Astrocyte (in vitro differentiated cells and primary cell): ENCODE measurements around the gene COL4A6. TPM values are rescaled to one million over a fixed set of nuclear protein-coding genes. Genes with fewer than 3 reads are reported as not detected.
A peak's percentile ranks its signal among the peaks of the same experiment; 100 is the strongest.

Experiments
- DNase-seq: peaks from one replicate; pipeline ENCODE4 v3.0.0-alpha.2; 2010; ENCODE audit warnings: low read depth
- FAIRE-seq: peaks from 2 replicates; lab custom pipeline; 2011; peaks lifted over from hg19 to GRCh38; lab: Jason Lieb, UNC
- H2AFZ ChIP-seq: 2 replicates; pipeline ENCODE4 v1.6.0; 2012; ENCODE audit warnings: low read depth, low read length, inconsistent platforms
- H3K27ac ChIP-seq: 2 replicates; pipeline ENCODE4 v1.5.1; 2011; ENCODE audit warnings: low read depth, low read length, inconsistent platforms
- H3K27me3 ChIP-seq: 2 replicates; pipeline ENCODE4 v1.6.0; 2011; ENCODE audit warnings: low read length, inconsistent platforms; ENCODE audit not compliant: insufficient read depth
- H3K36me3 ChIP-seq: 2 replicates; pipeline ENCODE4 v1.5.1; 2011; ENCODE audit warnings: low read length, inconsistent platforms; ENCODE audit not compliant: insufficient read depth
- H3K4me1 ChIP-seq: 2 replicates; pipeline ENCODE4 v1.5.1; 2011; ENCODE audit warnings: low read length, inconsistent platforms; ENCODE audit not compliant: insufficient read depth
- H3K4me2 ChIP-seq: 2 replicates; pipeline ENCODE4 v1.6.0; 2012; ENCODE audit warnings: low read length, inconsistent platforms
- H3K4me3 ChIP-seq: 2 replicates; pipeline ENCODE4 v1.5.1; 2011; ENCODE audit warnings: low read depth, mild to moderate bottlenecking, low read length, inconsistent platforms; ENCODE audit not compliant: insufficient read depth
- H3K79me2 ChIP-seq: 2 replicates; pipeline ENCODE4 v1.6.0; 2012; ENCODE audit warnings: mild to moderate bottlenecking, low read length, inconsistent platforms; ENCODE audit not compliant: insufficient read depth
- H3K9ac ChIP-seq: 2 replicates; pipeline ENCODE4 v1.6.0; 2012; ENCODE audit warnings: mild to moderate bottlenecking, low read length, inconsistent platforms
- H3K9me3 ChIP-seq: 2 replicates; pipeline ENCODE4 v1.5.1; 2012; ENCODE audit warnings: low read depth, mild to moderate bottlenecking, low read length, inconsistent platforms; ENCODE audit not compliant: insufficient read depth
- H4K20me1 ChIP-seq: 2 replicates; pipeline ENCODE4 v1.6.0; 2012; ENCODE audit warnings: low read length, inconsistent platforms; ENCODE audit not compliant: insufficient read depth
- H3K27ac Mint-ChIP-seq: one replicate; pipeline ENCODE4 v1.8.0; 2021; ENCODE audit warnings: mild to moderate bottlenecking, mixed read lengths; ENCODE audit not compliant: unreplicated experiment
- H3K27me3 Mint-ChIP-seq: one replicate; pipeline ENCODE4 v1.8.0; 2021; ENCODE audit warnings: low read depth, mixed read lengths; ENCODE audit not compliant: unreplicated experiment
- H3K36me3 Mint-ChIP-seq: one replicate; pipeline ENCODE4 v1.8.0; 2021; ENCODE audit warnings: low read depth, mixed read lengths; ENCODE audit not compliant: unreplicated experiment
- H3K4me1 Mint-ChIP-seq: one replicate; pipeline ENCODE4 v1.8.0; 2021; ENCODE audit warnings: low read depth, mixed read lengths; ENCODE audit not compliant: unreplicated experiment
- H3K4me3 Mint-ChIP-seq: one replicate; pipeline ENCODE4 v1.8.0; 2021; ENCODE audit warnings: mild to moderate bottlenecking, moderate library complexity, mixed read lengths; ENCODE audit not compliant: unreplicated experiment
- H3K9me3 Mint-ChIP-seq: one replicate; pipeline ENCODE4 v1.8.0; 2021; ENCODE audit warnings: mild to moderate bottlenecking, mixed read lengths; ENCODE audit not compliant: unreplicated experiment
- EZH2 ChIP-seq: IDR thresholded peaks from 2 replicates; pipeline ENCODE4 v1.6.1; 2012; ENCODE audit warnings: mild to moderate bottlenecking, low read length, inconsistent platforms; ENCODE audit not compliant: insufficient read depth
- total RNA-seq: library from RNA; stranded (reverse); gene quantifications from 2 replicates; pipeline ENCODE4 v1.2.1, GENCODE V29; 2021
- TF ChIP-seq, protein P1 (sequence below): IDR thresholded peaks from 2 replicates; pipeline ENCODE4 v1.5.1; 2011; ENCODE audit warnings: low read depth, mild to moderate bottlenecking, inconsistent platforms, low read length, moderate library complexity; ENCODE audit not compliant: insufficient read depth

The COL4A6 gene
- total RNA-seq, 1 donor from 2014 or later: 8.1 TPM

DNA sequence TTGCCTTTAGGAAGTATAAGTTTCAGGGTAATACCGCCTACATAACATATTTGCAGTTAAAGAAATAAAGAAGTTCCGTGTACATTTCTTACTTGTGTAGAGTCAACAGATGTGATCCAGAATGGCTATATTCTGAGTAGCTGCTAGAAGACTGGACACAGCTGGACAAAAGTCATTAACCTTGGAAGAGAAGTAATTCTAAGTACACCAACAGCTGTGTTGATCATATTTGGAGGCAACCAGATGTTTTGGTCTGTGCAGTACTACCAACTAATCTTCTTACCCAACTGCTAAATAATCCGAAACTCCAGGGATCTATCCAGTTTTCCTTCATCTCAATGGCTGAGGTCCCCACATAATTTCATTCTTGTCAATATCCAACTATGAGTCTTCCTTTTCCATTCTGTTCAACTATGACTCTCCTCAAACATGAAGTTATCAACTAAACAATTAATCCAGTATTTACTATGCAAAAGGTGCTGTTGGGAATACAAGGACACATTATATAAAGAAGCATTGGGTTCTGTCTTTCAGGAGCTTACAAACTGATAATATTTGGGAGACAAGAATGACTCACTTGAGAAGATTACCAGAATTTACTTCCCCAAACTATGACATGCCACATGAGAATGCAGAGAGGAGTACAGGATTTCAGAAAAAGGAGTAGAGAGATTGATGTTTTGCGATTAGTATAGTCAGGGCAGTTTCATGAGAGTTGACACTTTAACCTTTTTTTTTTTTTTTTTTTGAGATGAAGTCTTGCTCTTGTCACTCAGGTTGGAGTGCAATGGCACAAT is 78.2 kb downstream of the COL4A6 start:
- H3K9ac ChIP-seq: no peak overlapping the region
- no peaks in the 10 kb centered on the region for H3K27me3 ChIP-seq
- H3K4me3 ChIP-seq: no peak overlapping the region
- H3K4me2 ChIP-seq: no peak overlapping the region
- DNase-seq (peak; percentile 6), FAIRE-seq (no peak)
- H3K9me3 Mint-ChIP-seq: no peaks in the 10 kb centered on the region
- H3K4me1 ChIP-seq: no peaks in the 10 kb centered on the region
- no peaks in the 10 kb centered on the region for H3K9me3 ChIP-seq
- peaks cover 5% of the 10 kb centered on the region for H3K4me1 Mint-ChIP-seq
- no peaks in the 10 kb centered on the region for H3K36me3 Mint-ChIP-seq
- H3K4me3 Mint-ChIP-seq: no peak overlapping the region
- no peaks in the 10 kb centered on the region for H4K20me1 ChIP-seq
- H3K27ac ChIP-seq: no peak overlapping the region
- no peak overlapping the region for H2AFZ ChIP-seq
- no peaks in the 10 kb centered on the region for H3K27me3 Mint-ChIP-seq
- TF ChIP-seq EZH2: no peak
- TF ChIP-seq, protein P1, sequence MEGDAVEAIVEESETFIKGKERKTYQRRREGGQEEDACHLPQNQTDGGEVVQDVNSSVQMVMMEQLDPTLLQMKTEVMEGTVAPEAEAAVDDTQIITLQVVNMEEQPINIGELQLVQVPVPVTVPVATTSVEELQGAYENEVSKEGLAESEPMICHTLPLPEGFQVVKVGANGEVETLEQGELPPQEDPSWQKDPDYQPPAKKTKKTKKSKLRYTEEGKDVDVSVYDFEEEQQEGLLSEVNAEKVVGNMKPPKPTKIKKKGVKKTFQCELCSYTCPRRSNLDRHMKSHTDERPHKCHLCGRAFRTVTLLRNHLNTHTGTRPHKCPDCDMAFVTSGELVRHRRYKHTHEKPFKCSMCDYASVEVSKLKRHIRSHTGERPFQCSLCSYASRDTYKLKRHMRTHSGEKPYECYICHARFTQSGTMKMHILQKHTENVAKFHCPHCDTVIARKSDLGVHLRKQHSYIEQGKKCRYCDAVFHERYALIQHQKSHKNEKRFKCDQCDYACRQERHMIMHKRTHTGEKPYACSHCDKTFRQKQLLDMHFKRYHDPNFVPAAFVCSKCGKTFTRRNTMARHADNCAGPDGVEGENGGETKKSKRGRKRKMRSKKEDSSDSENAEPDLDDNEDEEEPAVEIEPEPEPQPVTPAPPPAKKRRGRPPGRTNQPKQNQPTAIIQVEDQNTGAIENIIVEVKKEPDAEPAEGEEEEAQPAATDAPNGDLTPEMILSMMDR: no peak
- H3K36me3 ChIP-seq: no peaks in the 10 kb centered on the region
- H3K27ac Mint-ChIP-seq: no peak overlapping the region
- H3K79me2 ChIP-seq: no peaks in the 10 kb centered on the region

DNA sequence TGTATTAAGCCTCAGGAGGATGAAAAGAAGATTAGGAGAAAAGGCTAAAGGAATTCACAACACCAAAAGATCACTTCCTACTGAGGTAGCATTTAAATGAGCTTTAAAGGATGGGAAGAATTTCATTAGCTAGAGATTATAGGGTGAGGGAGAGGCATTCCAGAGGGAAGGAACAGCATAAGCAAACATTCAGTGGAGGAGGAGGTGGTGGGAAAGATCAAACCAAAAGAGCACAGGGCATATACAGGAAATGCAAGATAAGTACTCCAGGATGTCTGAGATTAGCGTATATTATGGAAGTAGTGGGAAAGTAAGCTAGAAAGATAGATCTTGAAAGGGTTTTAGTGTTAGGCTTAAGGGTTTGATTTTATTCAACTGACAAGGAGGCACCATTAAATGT is 84.8 kb downstream of the COL4A6 start:
- H3K36me3 Mint-ChIP-seq: no peaks in the 10 kb centered on the region
- no peaks in the 10 kb centered on the region for H3K79me2 ChIP-seq
- H3K9ac ChIP-seq: no peak overlapping the region
- H3K36me3 ChIP-seq: no peaks in the 10 kb centered on the region
- FAIRE-seq (peak; percentile 23), DNase-seq (no peak)
- peaks cover 3% of the 10 kb centered on the region for H3K9me3 Mint-ChIP-seq
- H3K4me3 Mint-ChIP-seq: no peak overlapping the region
- H3K4me3 ChIP-seq: no peak overlapping the region
- H3K4me1 ChIP-seq: no peaks in the 10 kb centered on the region
- H3K4me2 ChIP-seq: no peak overlapping the region
- no peaks in the 10 kb centered on the region for H3K27me3 Mint-ChIP-seq
- H2AFZ ChIP-seq: no peak overlapping the region
- no peak overlapping the region for H3K27ac Mint-ChIP-seq
- TF ChIP-seq, protein P1: no peak
- TF ChIP-seq EZH2: no peak
- no peak overlapping the region for H3K27ac ChIP-seq
- H3K4me1 Mint-ChIP-seq: peaks cover 3% of the 10 kb centered on the region
- H3K27me3 ChIP-seq: no peaks in the 10 kb centered on the region
- H4K20me1 ChIP-seq: no peaks in the 10 kb centered on the region
- H3K9me3 ChIP-seq: no peaks in the 10 kb centered on the region

DNA sequence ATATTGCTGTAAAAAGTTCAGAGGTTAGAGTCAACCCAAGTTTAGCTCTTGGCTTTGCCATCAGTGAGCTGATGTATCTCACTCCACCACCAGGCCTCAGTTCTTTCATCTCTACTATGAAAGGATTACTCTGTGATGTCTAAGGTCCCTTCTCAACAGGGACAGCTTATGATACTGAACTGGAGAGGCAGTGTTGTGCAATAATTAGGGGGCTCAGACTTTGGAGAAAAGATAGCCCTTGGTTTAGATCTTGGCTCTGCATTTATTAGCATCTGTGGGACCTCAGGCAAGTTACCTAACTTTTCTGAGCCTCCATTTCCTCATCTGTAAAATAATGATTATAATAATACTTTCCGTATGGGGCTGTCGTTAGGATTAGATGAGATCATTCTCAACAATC is 89.0 kb downstream of the COL4A6 start:
- no peaks in the 10 kb centered on the region for H3K36me3 ChIP-seq
- H3K27me3 ChIP-seq: no peaks in the 10 kb centered on the region
- peaks cover 3% of the 10 kb centered on the region for H3K4me1 Mint-ChIP-seq
- no peak overlapping the region for H3K27ac Mint-ChIP-seq
- DNase-seq (no peak), FAIRE-seq (peak; percentile 82)
- H3K27ac ChIP-seq: no peak overlapping the region
- peaks cover 3% of the 10 kb centered on the region for H3K9me3 Mint-ChIP-seq
- H3K4me3 ChIP-seq: no peak overlapping the region
- no peaks in the 10 kb centered on the region for H4K20me1 ChIP-seq
- H3K27me3 Mint-ChIP-seq: no peaks in the 10 kb centered on the region
- no peak overlapping the region for H3K4me3 Mint-ChIP-seq
- no peaks in the 10 kb centered on the region for H3K9me3 ChIP-seq
- H3K79me2 ChIP-seq: no peaks in the 10 kb centered on the region
- H3K4me1 ChIP-seq: no peaks in the 10 kb centered on the region
- H3K36me3 Mint-ChIP-seq: no peaks in the 10 kb centered on the region
- no peak overlapping the region for H2AFZ ChIP-seq
- no peak for TF ChIP-seq EZH2
- TF ChIP-seq, protein P1: no peak
- no peak overlapping the region for H3K9ac ChIP-seq
- H3K4me2 ChIP-seq: no peak overlapping the region
